ENCODE results near the gene E2F3.
"Not testable (repeated sequence)": the region's sequence is repeated elsewhere in the genome, so short reads cannot be mapped to it uniquely, and the experiment has no call there.

Gene E2F3

DNA sequence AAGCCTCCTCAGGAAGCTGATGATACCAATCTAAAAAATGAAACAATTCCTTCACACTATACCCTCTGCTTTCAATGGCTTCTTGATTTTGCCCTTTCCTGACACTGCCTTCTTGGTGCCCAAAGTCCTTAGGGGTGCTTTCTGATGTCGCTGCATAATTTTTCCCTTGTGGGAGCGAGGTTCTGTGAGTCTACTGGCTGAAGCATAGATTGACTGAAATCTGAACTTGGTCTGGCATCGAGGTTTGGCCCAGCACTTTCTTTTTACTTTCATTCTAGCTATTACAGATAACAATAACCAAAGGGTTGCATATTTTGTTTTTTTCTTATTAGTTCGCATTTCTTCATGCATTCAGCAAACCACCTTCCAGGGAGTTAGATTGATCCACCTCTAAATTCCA is 65.8 kb downstream of the E2F3 start:
- DNase-seq (ENCODE audit: low spot score), result no peak

DNA sequence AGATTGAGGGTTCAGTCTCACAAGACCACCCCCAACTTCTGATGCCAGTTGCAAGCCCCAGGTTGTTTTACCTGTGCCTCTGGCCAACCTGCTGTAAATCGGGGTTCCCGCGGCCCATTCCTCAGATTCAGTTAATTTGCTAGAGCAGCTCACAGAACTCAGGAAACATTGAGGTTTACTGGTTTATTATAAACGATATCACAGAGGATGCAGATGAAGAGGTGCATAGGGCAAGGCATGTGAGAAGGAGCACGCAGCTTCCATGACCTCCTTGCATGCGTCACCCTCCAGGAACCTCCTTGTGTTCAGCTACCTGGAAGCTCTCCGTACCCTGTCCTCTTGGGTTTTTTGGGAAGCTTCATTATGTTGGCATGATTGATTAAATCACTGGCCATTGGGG is 66.5 kb downstream of the E2F3 start:
- DNase-seq (ENCODE audit: low spot score), result no peak

DNA sequence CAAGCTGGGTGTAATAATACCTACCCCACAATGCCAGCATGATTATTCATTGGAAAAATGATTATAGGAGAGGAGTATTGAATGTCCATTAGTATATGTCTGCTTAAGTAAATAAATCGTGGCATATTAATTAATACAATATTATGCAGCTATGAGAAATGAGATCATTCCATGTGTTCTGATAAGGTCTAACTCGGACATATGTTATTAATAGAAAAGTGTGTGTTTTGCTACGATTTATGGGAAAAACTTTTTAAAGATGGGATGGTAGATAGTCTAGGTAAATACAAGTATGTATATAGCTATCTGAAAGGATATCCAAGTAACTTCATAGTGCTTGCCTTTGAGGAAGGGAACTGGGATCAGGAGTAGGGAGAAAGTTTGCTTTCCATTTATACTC is 71.1 kb downstream of the E2F3 start:
- no peak for DNase-seq (ENCODE audit: low spot score)

DNA sequence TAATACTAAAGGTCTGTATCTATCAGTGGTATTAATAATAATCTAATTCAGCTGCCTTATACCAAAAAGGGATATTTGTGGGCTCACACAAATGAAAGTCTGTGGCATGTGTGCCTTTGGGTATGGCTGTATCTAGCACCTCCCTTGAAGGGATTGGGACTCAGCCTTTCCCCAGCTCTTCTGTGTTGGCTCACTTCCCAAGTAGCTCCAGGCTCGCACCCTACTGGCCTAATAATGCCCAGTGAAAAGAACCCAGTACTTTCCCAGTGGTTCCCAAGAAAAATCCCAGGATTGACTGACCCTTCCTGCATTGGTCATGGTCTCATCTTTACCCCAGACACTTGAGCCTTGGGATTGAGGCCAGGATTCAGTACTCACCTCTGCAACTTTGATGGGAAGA is 71.8 kb downstream of the E2F3 start:
- no peak for DNase-seq (ENCODE audit: low spot score)

DNA sequence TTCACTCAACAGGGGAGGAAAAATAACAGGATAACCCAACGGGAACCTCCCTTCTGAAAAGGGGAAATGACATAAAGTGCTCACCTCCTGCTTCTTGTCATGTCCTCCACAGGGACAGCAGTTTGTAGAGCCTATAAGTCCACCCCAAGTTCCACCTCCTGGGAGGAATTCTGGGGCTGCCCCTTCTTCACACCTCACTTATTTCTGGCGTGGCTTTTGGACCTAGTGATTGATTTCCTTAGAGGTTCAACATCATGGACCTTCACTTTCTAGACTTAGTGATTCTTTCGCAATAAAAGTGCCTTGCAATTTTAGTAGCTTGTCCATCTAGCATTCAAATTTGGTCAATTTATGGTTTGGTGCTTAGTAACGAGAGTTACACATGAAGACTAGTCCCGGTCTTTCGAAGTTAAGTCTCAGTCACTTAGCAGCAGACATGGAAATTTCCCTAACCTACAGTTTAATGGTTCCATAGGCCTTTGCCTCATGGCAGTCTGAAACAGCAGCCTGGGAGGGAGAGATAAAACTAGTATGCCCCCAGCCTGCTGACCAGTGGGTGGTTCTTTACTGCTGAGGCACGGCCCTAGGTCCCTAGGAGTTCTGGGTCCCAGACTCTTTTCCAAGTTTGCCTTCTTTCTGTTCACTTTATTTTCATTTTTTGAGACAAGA is 73.3 kb downstream of the E2F3 start:
- no peak for DNase-seq (ENCODE audit: low spot score)

DNA sequence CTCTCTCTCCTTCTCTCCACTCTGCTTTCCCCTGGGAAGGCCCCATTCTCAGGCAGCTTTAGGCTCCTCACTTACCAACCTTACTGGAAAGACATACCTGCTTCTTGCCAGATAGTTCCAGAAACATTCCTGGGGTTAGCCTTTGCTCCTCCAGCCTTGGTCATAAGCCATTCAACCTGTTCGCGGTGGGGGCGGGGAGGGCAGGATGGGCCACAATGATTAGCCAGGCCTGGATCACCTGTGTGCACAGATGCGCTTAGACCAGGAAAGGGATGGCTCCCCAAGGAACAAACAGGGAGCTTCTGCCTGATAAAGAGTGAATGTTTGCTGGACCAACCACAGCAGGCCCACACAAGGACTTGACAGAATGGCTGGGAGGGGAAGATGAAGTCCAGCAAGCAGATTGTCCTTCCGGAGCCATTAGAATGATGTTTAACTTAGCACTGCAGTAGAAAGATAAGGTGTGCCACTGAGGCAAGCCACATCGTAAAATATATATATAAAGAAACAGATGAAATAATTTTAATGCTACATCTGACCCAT is 74.9 kb downstream of the E2F3 start:
- no peak for DNase-seq (ENCODE audit: low spot score)

- no peak for DNase-seq (ENCODE audit: low spot score)
Observed at GRCh38 chr6:20477485-20477884, 75.8 kb downstream of the E2F3 start.

DNA sequence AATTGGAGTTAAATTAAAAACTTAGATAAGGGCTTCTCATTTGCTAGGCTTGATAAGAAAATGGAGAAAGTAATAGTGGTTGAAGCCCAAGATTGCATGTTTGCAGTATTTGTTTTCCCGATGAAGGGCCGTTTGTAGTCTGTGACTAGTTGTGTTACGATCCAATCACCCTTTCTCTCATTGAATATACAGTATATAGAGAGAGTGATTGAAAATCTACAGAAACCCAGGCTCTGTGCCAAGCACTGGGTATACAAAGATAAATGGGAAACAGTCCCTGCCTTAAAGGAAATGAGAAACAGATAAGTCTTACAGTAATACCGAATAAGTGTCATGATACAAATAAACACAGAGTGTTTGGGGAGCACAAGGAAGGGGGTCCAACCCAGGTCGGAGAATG is 77.4 kb downstream of the E2F3 start:
- no peak for DNase-seq (ENCODE audit: low spot score)

- no peak for DNase-seq (ENCODE audit: low spot score)
Observed at GRCh38 chr6:20479526-20479925, 77.8 kb downstream of the E2F3 start.

DNA sequence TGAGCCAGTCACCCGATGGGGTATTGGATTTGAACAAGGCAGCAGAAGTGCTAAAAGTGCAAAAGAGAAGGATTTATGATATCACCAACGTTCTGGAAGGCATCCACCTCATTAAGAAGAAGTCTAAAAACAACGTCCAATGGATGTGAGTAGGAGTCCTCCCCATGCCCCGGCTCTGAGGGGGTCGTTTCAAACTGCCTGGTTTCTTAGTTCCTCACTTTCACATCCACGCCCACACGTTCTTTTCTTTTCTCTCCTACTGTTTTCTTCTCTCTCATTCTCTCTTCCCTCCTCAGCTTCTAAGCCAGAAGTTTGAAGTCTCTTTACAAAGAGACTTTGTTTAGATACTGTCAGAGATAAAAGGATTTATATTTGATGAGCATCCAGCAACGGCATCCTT is 79.6 kb downstream of the E2F3 start:
- no peak for DNase-seq (ENCODE audit: low spot score)

GRCh38 chr6:20483887-20484497 is 82.3 kb downstream of the E2F3 start:
- no peak for DNase-seq (ENCODE audit: low spot score)

- DNase-seq (ENCODE audit: low spot score), result no peak
Observed at GRCh38 chr6:20486641-20487040, 85.0 kb downstream of the E2F3 start.

DNA sequence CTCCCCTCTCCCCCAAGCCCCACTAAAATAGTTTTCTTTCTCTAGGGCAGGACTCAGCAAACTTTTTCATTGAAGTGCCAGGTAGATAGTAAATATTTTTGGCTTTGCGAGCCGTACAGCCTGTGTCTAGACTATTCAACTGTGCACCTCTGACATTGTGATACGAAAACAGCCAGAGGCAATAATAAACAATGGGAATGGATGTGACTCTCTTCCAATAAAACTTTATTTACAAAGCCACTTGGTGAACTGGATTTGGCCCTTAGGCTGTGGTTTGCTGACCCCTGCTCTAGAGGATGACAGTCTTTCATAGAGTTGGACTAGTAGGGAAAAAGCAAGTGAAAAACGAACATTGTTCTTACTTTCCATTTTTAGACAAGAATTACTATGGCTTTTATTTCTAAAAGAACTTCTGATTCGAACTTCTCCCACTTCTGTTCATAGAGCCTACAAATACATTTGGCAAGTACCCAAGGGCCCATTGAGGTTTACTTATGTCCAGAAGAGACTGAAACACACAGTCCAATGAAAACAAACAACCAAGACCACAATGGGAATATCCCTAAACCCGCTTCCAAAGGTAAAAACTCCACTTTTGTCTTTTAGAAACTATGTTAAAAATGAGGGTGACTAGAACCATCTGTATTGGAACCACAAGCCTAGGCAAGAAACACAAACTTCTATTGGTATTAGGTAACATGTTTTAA is 86.1 kb downstream of the E2F3 start:
- DNase-seq (ENCODE audit: low spot score), result no peak

DNA sequence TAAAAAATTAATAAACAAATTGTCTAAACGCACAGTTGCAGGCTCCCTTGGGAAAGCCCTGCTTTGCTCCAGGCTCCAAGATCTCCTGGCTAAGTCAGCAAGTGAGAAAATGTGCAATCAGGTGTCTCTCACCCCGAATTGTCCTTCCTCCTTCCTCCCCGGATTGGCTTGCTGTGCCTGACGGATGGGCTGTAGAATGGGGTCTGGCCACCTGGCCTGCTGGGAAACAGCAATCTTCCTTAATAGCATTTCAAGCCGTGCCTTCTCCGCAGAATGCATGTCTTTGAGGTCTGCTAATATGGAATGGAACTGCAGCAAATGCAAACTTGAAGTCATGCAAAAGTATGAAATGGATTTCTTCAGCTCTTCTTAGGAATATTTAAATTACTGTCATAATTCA is 88.9 kb downstream of the E2F3 start:
- DNase-seq (ENCODE audit: low spot score), result no peak

GRCh38 chr6:20492099-20492498 is 90.4 kb downstream of the E2F3 start:
- no peak for DNase-seq (ENCODE audit: low spot score)

- no peak for DNase-seq (ENCODE audit: low spot score)
Observed at GRCh38 chr6:20497216-20498040, 95.7 kb downstream of the E2F3 start.

- no peak for DNase-seq (ENCODE audit: low spot score)
Observed at GRCh38 chr6:20498041-20498385, 96.3 kb downstream of the E2F3 start.

DNA sequence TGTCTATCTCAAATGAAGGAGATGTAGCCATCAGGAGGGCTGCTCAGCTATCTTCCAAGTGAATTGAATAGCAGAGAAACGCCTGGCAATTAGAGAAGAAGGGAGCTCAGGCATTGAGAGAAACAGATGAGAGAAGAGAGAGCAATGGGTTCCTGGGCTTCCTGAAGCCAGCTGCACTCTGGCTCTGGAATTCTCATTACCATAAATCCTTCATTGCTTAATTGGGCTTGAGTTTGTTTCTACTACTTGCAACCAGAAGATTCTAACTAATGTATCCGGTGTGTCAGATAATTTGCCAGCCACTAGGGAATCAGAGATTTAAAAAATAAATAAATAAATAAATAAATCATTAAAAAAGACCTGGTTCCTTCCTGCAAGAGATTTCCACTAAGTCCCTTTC is 107.5 kb downstream of the E2F3 start:
- no peak for DNase-seq (ENCODE audit: low spot score)

DNA sequence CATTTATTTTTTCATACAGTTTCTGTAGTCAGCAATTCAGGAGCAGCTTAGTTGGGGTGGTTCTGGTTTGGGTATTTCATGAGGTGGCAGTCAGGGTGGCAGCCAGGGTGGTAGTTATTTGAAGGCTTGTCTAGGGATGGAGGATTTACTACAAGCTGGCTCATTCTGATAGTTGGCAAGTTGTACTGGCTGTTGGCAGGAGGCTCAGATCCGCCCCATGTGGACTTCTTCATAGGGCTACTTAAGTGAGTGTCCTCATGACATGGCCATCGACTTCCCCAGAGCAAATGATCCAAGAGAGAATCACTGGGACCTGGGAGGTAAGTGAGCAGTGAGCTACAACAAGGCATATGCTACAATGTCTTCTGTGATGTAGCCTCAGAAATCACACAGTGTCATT is 110.2 kb downstream of the E2F3 start:
- DNase-seq (ENCODE audit: low spot score), result no peak

- not testable (repeated sequence) for DNase-seq (ENCODE audit: low spot score)
Observed at GRCh38 chr6:20525208-20525607, 123.5 kb downstream of the E2F3 start.

- DNase-seq (ENCODE audit: low spot score), result peak; percentile 25
Observed at GRCh38 chr6:20529086-20529448, 127.4 kb downstream of the E2F3 start.

GRCh38 chr6:20532881-20533280 is 131.2 kb downstream of the E2F3 start:
- no peak for DNase-seq (ENCODE audit: low spot score)
